HEK293 (cell line): ENCODE results near the gene GYS2.

Experiments
- CTCF ChIA-PET: fragments of 350-600 bp; formaldehyde crosslinking; extraction: SDS; loops from one replicate; lab custom pipeline; 2021; ENCODE audit warnings: antibody characterized with exemption; lab: Yijun Ruan, JAX
- POLR2A ChIA-PET: fragments of 300-600 bp; formaldehyde crosslinking; extraction: SDS; loops from one replicate; lab custom pipeline; 2020; ENCODE audit warnings: antibody characterized with exemption, inconsistent platforms; lab: Yijun Ruan, JAX
- H3K27ac ChIP-seq: fragments of 200-500 bp; sonication (Bioruptor generic); 2 replicates; pipeline ENCODE4 v1.5.1; 2014; ENCODE audit warnings: low read depth, low read length, control low read depth, inconsistent platforms; ENCODE audit errors: extremely low read depth
- H3K36me3 ChIP-seq, 2 experiments: fragments of 200-500 bp in 1 of 2; sonication (Bioruptor generic) in 1 of 2; 1 replicate in 1 of 2; 2 replicates in 1 of 2; pipeline ENCODE4 v1.5.1; 2014 to 2017; ENCODE audit warnings: inconsistent platforms in 2 of 2, low read length in 2 of 2; ENCODE audit not compliant: control insufficient read depth in 2 of 2, insufficient read depth in 1 of 2
- H3K4me1 ChIP-seq: fragments of 200-500 bp; sonication (Bioruptor generic); 2 replicates; pipeline ENCODE4 v1.5.1; 2014; ENCODE audit warnings: mild to moderate bottlenecking, low read length, inconsistent platforms; ENCODE audit not compliant: control insufficient read depth, insufficient read depth
- H3K4me3 ChIP-seq: 2 replicates; pipeline ENCODE4 v1.5.1; 2011; ENCODE audit warnings: low read depth, mild to moderate bottlenecking, control low read depth, low read length, moderate library complexity
- H3K9me3 ChIP-seq: fragments of 200-500 bp; sonication (Bioruptor generic); 2 replicates; pipeline ENCODE4 v1.5.1; 2014; ENCODE audit warnings: low read depth, low read length, inconsistent platforms; ENCODE audit not compliant: control insufficient read depth, insufficient read depth
- ATF2 ChIP-seq: fragments of 450-650 bp; formaldehyde crosslinking; IDR thresholded peaks from 2 replicates; pipeline ENCODE4 v1.5.1; 2016; ENCODE audit warnings: missing biosample characterization, missing genetic modification characterization, low read depth
- BCL6B ChIP-seq: fragments of 450-650 bp; formaldehyde crosslinking; IDR thresholded peaks from 2 replicates; pipeline ENCODE4 v1.5.1; 2017; ENCODE audit warnings: missing biosample characterization, missing genetic modification characterization
- FEZF1 ChIP-seq: fragments of 450-650 bp; formaldehyde crosslinking; IDR thresholded peaks from 2 replicates; pipeline ENCODE4 v1.5.1; 2016; ENCODE audit warnings: missing biosample characterization, missing genetic modification characterization
- KLF17 ChIP-seq: fragments of 450-650 bp; formaldehyde crosslinking; IDR thresholded peaks from 2 replicates; pipeline ENCODE4 v1.5.1; 2016; ENCODE audit warnings: missing biosample characterization, missing genetic modification characterization
- PRDM1 ChIP-seq: fragments of 450-650 bp; formaldehyde crosslinking; IDR thresholded peaks from 2 replicates; pipeline ENCODE4; 2016; ENCODE audit warnings: missing biosample characterization, missing genetic modification characterization
- REST ChIP-seq: fragments of 450-650 bp; formaldehyde crosslinking; IDR thresholded peaks from 2 replicates; pipeline ENCODE4 v1.5.1; 2016; ENCODE audit warnings: missing biosample characterization, missing genetic modification characterization
- SP3 ChIP-seq: fragments of 450-650 bp; formaldehyde crosslinking; IDR thresholded peaks from 2 replicates; pipeline ENCODE4 v1.5.1; 2016; ENCODE audit warnings: missing biosample characterization, missing genetic modification characterization
- ZEB2 ChIP-seq: fragments of 450-650 bp; formaldehyde crosslinking; IDR thresholded peaks from 2 replicates; pipeline ENCODE4 v1.5.1; 2016; ENCODE audit warnings: missing biosample characterization, missing genetic modification characterization
- ZNF155 ChIP-seq: fragments of 450-650 bp; formaldehyde crosslinking; IDR thresholded peaks from 2 replicates; pipeline ENCODE4 v1.5.1; 2016; ENCODE audit warnings: missing biosample characterization, missing genetic modification characterization
- ZNF157 ChIP-seq: fragments of 450-650 bp; formaldehyde crosslinking; IDR thresholded peaks from 2 replicates; pipeline ENCODE4 v1.5.1; 2016; ENCODE audit warnings: missing biosample characterization, missing genetic modification characterization
- ZNF24 ChIP-seq: fragments of 450-650 bp; formaldehyde crosslinking; IDR thresholded peaks from 2 replicates; pipeline ENCODE4 v1.5.1; 2016; ENCODE audit warnings: missing biosample characterization, missing genetic modification characterization
- ZNF302 ChIP-seq: fragments of 450-650 bp; formaldehyde crosslinking; IDR thresholded peaks from 2 replicates; pipeline ENCODE4 v1.5.1; 2016; ENCODE audit warnings: missing biosample characterization, missing genetic modification characterization, low read depth
- ZNF350 ChIP-seq: fragments of 450-650 bp; formaldehyde crosslinking; IDR thresholded peaks from 2 replicates; pipeline ENCODE4 v1.5.0; 2017; ENCODE audit warnings: missing biosample characterization, mild to moderate bottlenecking, missing genetic modification characterization
- ZNF37A ChIP-seq: fragments of 450-650 bp; IDR thresholded peaks from 2 replicates; pipeline ENCODE4 v1.5.1; 2018; ENCODE audit warnings: missing biosample characterization, missing genetic modification characterization
- ZNF621 ChIP-seq: fragments of 450-650 bp; formaldehyde crosslinking; IDR thresholded peaks from 2 replicates; pipeline ENCODE4 v1.5.1; 2017; ENCODE audit warnings: missing biosample characterization, missing genetic modification characterization
- ZNF624 ChIP-seq: fragments of 450-650 bp; formaldehyde crosslinking; IDR thresholded peaks from 2 replicates; pipeline ENCODE4 v1.5.1; 2017; ENCODE audit warnings: missing biosample characterization, missing genetic modification characterization
- ZNF654 ChIP-seq: fragments of 450-650 bp; formaldehyde crosslinking; IDR thresholded peaks from 2 replicates; pipeline ENCODE4 v1.5.1; 2016; ENCODE audit warnings: low read depth, missing biosample characterization, missing genetic modification characterization

The GYS2 gene

GRCh38 chr12:21571046-21571445 is 33.6 kb downstream of the GYS2 start:
- H3K4me3 ChIP-seq: no peak overlapping the region
- no peaks in the 10 kb centered on the region for H3K36me3 ChIP-seq
- no peak overlapping the region for H3K27ac ChIP-seq
- CTCF ChIA-PET: no interaction called here
- H3K4me1 ChIP-seq: no peaks in the 10 kb centered on the region
- H3K9me3 ChIP-seq: no peaks in the 10 kb centered on the region
- TF ChIP-seq KLF17 (tag by site-specific recombination) (no peak), ZNF302 (tag by site-specific recombination) (no peak), ZNF155 (tag by site-specific recombination) (no peak), PRDM1 (tag by site-specific recombination) (no peak), FEZF1 (tag by site-specific recombination) (no peak), ZNF654 (tag by site-specific recombination) (no peak), SP3 (tag by site-specific recombination) (no peak), ZNF621 (tag by site-specific recombination) (no peak), ZNF37A (tag by site-specific recombination) (no peak), REST (no peak), ZNF24 (no peak), BCL6B (tag by site-specific recombination) (no peak), ZNF350 (tag by site-specific recombination) (no peak), ZNF624 (no peak), ATF2 (tag by site-specific recombination) (no peak)
- POLR2A ChIA-PET: no interaction called here

GRCh38 chr12:21568115-21568514 is 36.5 kb downstream of the GYS2 start:
- Histone ChIP-seq H3K36me3 (no peaks in the 10 kb centered on the region), H3K4me1 (no peaks in the 10 kb centered on the region), H3K9me3 (no peaks in the 10 kb centered on the region), H3K27ac (no peak overlapping the region), H3K4me3 (no peak overlapping the region)
- TF ChIP-seq FEZF1 (tag by site-specific recombination): no peak
- no peak for TF ChIP-seq ZEB2 (tag by site-specific recombination)
- no peak for TF ChIP-seq ZNF157 (tag by site-specific recombination)
- no peak for TF ChIP-seq PRDM1 (tag by site-specific recombination)
- POLR2A ChIA-PET: no interaction called here
- CTCF ChIA-PET: interaction anchor here (0.5 to 0.9 kb wide), 2 partner anchors 13 to 84 kb away, joined by 3 read pairs; no protein-coding TSS in a partner anchor
